Astrocyte (in vitro differentiated cells and primary cell): ENCODE measurements around the gene NPTX1.

Experiments used
- EZH2 ChIP-seq: IDR thresholded peaks from 2 replicates; pipeline ENCODE4 v1.6.1; 2012; ENCODE audit warnings: mild to moderate bottlenecking, low read length, inconsistent platforms; ENCODE audit not compliant: insufficient read depth
- TF ChIP-seq, protein P1 (sequence below): IDR thresholded peaks from 2 replicates; pipeline ENCODE4 v1.5.1; 2011; ENCODE audit warnings: low read depth, mild to moderate bottlenecking, inconsistent platforms, low read length, moderate library complexity; ENCODE audit not compliant: insufficient read depth

DNA sequence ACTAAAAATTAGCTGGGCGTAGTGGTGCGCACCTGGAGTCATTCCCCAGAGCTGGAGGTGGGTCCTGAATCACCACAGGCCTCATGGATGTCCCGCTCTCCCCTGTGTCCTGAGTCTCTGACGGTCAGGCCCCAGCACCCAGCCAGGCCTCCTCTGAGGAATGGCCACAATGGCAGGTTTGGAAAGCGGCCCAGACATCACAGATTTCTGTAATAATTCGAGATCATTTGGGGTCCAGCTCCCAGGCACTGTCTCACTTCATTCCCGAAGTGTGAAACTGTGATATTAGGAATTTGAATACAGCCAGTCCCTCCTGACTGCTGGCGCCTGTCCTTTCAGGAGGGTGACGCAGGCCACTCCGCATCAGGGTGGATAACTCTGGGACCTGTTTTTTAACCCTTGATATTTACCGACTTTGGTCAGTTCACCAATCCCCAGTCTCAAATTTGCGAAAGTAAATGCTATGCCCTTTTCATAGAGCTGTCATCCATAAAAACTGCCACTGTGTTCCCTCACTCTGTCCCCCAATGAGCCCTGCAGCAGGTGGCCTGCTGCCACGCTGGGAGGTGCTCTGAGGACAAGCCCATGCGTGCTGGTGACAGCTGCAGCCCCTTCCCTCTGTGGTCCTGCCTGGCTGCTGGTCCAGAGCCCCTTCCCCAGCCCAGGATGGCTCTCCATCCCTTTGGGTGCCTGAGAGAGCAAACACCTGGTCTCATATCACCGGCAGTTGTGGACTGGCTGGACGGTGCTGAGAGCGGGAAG lies 39.9 kb upstream of the NPTX1 start:
- TF ChIP-seq, protein P1, sequence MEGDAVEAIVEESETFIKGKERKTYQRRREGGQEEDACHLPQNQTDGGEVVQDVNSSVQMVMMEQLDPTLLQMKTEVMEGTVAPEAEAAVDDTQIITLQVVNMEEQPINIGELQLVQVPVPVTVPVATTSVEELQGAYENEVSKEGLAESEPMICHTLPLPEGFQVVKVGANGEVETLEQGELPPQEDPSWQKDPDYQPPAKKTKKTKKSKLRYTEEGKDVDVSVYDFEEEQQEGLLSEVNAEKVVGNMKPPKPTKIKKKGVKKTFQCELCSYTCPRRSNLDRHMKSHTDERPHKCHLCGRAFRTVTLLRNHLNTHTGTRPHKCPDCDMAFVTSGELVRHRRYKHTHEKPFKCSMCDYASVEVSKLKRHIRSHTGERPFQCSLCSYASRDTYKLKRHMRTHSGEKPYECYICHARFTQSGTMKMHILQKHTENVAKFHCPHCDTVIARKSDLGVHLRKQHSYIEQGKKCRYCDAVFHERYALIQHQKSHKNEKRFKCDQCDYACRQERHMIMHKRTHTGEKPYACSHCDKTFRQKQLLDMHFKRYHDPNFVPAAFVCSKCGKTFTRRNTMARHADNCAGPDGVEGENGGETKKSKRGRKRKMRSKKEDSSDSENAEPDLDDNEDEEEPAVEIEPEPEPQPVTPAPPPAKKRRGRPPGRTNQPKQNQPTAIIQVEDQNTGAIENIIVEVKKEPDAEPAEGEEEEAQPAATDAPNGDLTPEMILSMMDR = no peak
- TF ChIP-seq EZH2 = no peak
